K562 (cell line): Measurements from ENCODE around the gene GIT2. TPM values are rescaled to one million over a fixed set of nuclear protein-coding genes. Genes with fewer than 3 reads are reported as not detected.

Source experiments
- ATAC-seq: fragments of 200-7000 bp; cut with Tn5 transposase; 3 replicates; pipeline ENCODE4 v1.9.1; 2020; ENCODE audit warnings: moderate library complexity
- BruUV-seq: library from RNA; stranded (reverse); fragments of 400-500 nt; replicated peaks from 2 replicates; lab custom pipeline; 2021; lab: Mats Ljungman, UMichigan
- CTCF ChIA-PET: fragments of 300-600 bp; formaldehyde crosslinking; extraction: SDS; loops from one replicate; lab custom pipeline; 2021; ENCODE audit warnings: low intra/inter-chr PET ratio; lab: Yijun Ruan, JAX
- POLR2A ChIA-PET: fragments of 300-600, 350-650 bp; sonication (Branson Sonifier 250); formaldehyde crosslinking; extraction: SDS; loops from one replicate; lab custom pipeline; 2021; ENCODE audit warnings: antibody characterized with exemption, inconsistent platforms; lab: Yijun Ruan, JAX
- DNase-seq, 4 experiments: peaks; one replicate each; pipeline versions ENCODE4 v3.0.0 to v3.0.0-alpha.2; 2011 to 2018; ENCODE audit warnings: low spot score in 3 of 4, mixed read lengths in 3 of 4; ENCODE audit errors: extremely low read depth in 1 of 4
- FAIRE-seq: peaks from 2 replicates; lab custom pipeline; 2011; peaks lifted over from hg19 to GRCh38; lab: Jason Lieb, UNC
- H2AFZ ChIP-seq: 2 replicates; pipeline ENCODE4 v1.6.0; 2011; ENCODE audit warnings: low read depth, low read length, control low read depth, inconsistent platforms
- H3K27ac ChIP-seq: fragments of 200-600 bp; 3 replicates; pipeline ENCODE4 v1.8.0; 2011; ENCODE audit warnings: low read depth, mild to moderate bottlenecking, control low read depth, inconsistent platforms, low read length, moderate library complexity, mixed read lengths; ENCODE audit errors: extremely low read depth
- H3K27me3 ChIP-seq, 2 experiments: fragments of 300-600 bp in 1 of 2; 2 replicates in 1 of 2; 3 replicates in 1 of 2; pipeline versions ENCODE4 v1.6.0 to v1.8.0; 2011; ENCODE audit warnings: inconsistent platforms in 2 of 2, low read length in 2 of 2, mild to moderate bottlenecking in 1 of 2, mixed read lengths in 1 of 2, moderate library complexity in 1 of 2; ENCODE audit not compliant: control insufficient read depth in 2 of 2, insufficient read depth in 2 of 2
- H3K36me3 ChIP-seq: fragments of 300-600 bp; 3 replicates; pipeline ENCODE4 v1.8.0; 2011; ENCODE audit warnings: mild to moderate bottlenecking, low read length, inconsistent platforms; ENCODE audit not compliant: control insufficient read depth, insufficient read depth
- H3K4me1 ChIP-seq, 2 experiments: fragments of 200-600 bp in 1 of 2; replicated peaks in 1 of 2; 2 replicates in 1 of 2; 3 replicates in 1 of 2; pipeline versions ENCODE4 v1.5.1 to v1.8.0; 2011; ENCODE audit warnings: inconsistent platforms in 2 of 2, low read length in 2 of 2, mild to moderate bottlenecking in 1 of 2, mixed read lengths in 1 of 2, moderate library complexity in 1 of 2; ENCODE audit not compliant: control insufficient read depth in 2 of 2, insufficient read depth in 2 of 2
- H3K4me2 ChIP-seq: 2 replicates; pipeline ENCODE4 v1.6.1; 2011; ENCODE audit warnings: low read length, control low read depth, inconsistent platforms, mixed read lengths; ENCODE audit not compliant: insufficient read depth
- H3K4me3 ChIP-seq: fragments of 200-600 bp; sonication (generic), shearing (Covaris generic); 2 replicates; pipeline ENCODE4 v1.5.1; 2016; ENCODE audit warnings: control low read depth, inconsistent platforms
- H3K79me2 ChIP-seq: fragments of 200-600 bp; 3 replicates; pipeline ENCODE4 v1.8.0; 2011; ENCODE audit warnings: low read length, inconsistent platforms; ENCODE audit not compliant: control insufficient read depth, insufficient read depth
- H3K9ac ChIP-seq, 2 experiments: 2 replicates each; pipeline versions ENCODE4 v1.6.0 to v1.6.1; 2011; ENCODE audit warnings: low read depth in 2 of 2, low read length in 2 of 2, control low read depth in 1 of 2, inconsistent platforms in 1 of 2, mild to moderate bottlenecking in 1 of 2, mixed read lengths in 1 of 2; ENCODE audit not compliant: insufficient read depth in 1 of 2
- H3K9me1 ChIP-seq: one replicate; pipeline ENCODE4 v1.6.0; 2011; ENCODE audit warnings: inconsistent platforms, mild to moderate bottlenecking, low read length, moderate library complexity; ENCODE audit not compliant: control insufficient read depth, insufficient read depth
- H3K9me3 ChIP-seq: replicated peaks from 2 replicates; pipeline ENCODE4 v1.5.1; 2011; ENCODE audit warnings: low read depth, low read length, inconsistent platforms; ENCODE audit not compliant: control insufficient read depth, insufficient read depth
- H4K20me1 ChIP-seq: replicated peaks from 2 replicates; pipeline ENCODE4 v1.6.1; 2011; ENCODE audit warnings: low read length, inconsistent platforms, mixed read lengths; ENCODE audit not compliant: control insufficient read depth, insufficient read depth
- ARHGAP35 ChIP-seq: fragments of 450-650 bp; IDR thresholded peaks from 2 replicates; pipeline ENCODE4 v1.6.1; 2018; ENCODE audit not compliant: partially characterized antibody
- MED1 ChIP-seq: sonication (generic); formaldehyde crosslinking; IDR thresholded peaks from 2 replicates; pipeline ENCODE4 v1.8.1; 2023; ENCODE audit warnings: missing genetic modification reagents, borderline replicate concordance
- SRSF1 ChIP-seq: fragments of 200-400 bp; formaldehyde crosslinking; IDR thresholded peaks from 2 replicates; pipeline ENCODE4 v1.6.1; 2017; ENCODE audit warnings: mild to moderate bottlenecking, low read depth, low read length, moderate library complexity
- TGIF2 ChIP-seq: sonication (generic); formaldehyde crosslinking; IDR thresholded peaks from 2 replicates; pipeline ENCODE4 v1.8.1; 2022; ENCODE audit warnings: mild to moderate bottlenecking, missing genetic modification reagents, moderate library complexity
- ZNF282 ChIP-seq: sonication (generic); formaldehyde crosslinking; IDR thresholded peaks from 2 replicates; pipeline ENCODE4 v1.8.1; 2023; ENCODE audit warnings: missing genetic modification reagents
- ZNF316 ChIP-seq: fragments of 450-650 bp; IDR thresholded peaks from 2 replicates; pipeline ENCODE4 v1.6.1; 2016
- ZNF384 ChIP-seq: IDR thresholded peaks from 2 replicates; pipeline ENCODE4 v1.6.1; 2012; ENCODE audit warnings: low read depth, low read length, improper control_type of control experiment
- WGBS: fragments of 100-300 bp; shearing (Covaris generic); methylation state at CpG from one replicate; pipeline ENCODE4 v1.1.6; 2016; ENCODE audit warnings: low coverage, mixed read lengths; ENCODE audit not compliant: insufficient coverage; ENCODE audit errors: missing lambda C conversion rate; 5-methylcytosine and 5-hydroxymethylcytosine counted together
- in situ Hi-C: fragments of 300-500 bp; cut with MboI; formaldehyde crosslinking; loops from 4 replicates; pipeline ENCODE4 v1.15.0; 2018; ENCODE audit warnings: inconsistent platforms, mixed read lengths
- intact Hi-C: fragments of 100-400 bp; cut with micrococcal nuclease; formaldehyde crosslinking; loops from 2 replicates; pipeline ENCODE4 v1.14.2; 2022
- polyA plus RNA-seq, 8 experiments: library from polyadenylated mRNA; depleted of rRNA in 4 of 8; stranded (reverse) in 5 of 8; unstranded in 3 of 8; fragments of >200 nt; fragmentation: Nextera tagmentation in 2 of 8; fragmentation: Illumina TruSeq in 1 of 8; extraction: Ambion mirVana in 2 of 8; extraction: Trizol in 1 of 8; gene quantifications; 2 replicates each; pipeline versions ENCODE4 v1.2.1 to v1.2.3, GENCODE V29; 2011 to 2014; ENCODE audit warnings: inconsistent platforms in 1 of 8, missing spikeins in 1 of 8
- total RNA-seq, 7 experiments: library from RNA; depleted of rRNA in 6 of 7; stranded (reverse); fragments of >200 nt in 6 of 7; fragmentation: Illumina TruSeq in 2 of 7; extraction: Trizol in 2 of 7; gene quantifications; 2 replicates each; pipeline versions ENCODE4 v1.2.1 to v1.2.3, GENCODE V29; 2011 to 2021; ENCODE audit warnings: low replicate concordance in 1 of 7

GIT2 gene
- total and polyA plus RNA-seq, 9 of the 15 experiments (the other 6 are each of a cell fraction or from before 2014, with no cell fraction given) = 4.0 to 30.4 (median 23.5) TPM

- TF ChIP-seq SRSF1 (no peak), ZNF316 (no peak), MED1 (no peak), ARHGAP35 (no peak), ZNF282 (CRISPR knock-in tag) (no peak)
These were observed 107.8 kb downstream of the GIT2 start (continued) for GRCh38 chr12:109888179-109889020.

GRCh38 chr12:109885616-109886015, 110.6 kb downstream of the GIT2 start:
- Histone ChIP-seq H3K4me1 (peaks cover 2 to 9% of the 10 kb centered on the region in 2 experiments; a peak in 4 of 5 replicates), H3K9me3 (no peaks in the 10 kb centered on the region), H3K36me3 (no peaks in the 10 kb centered on the region), H4K20me1 (no peaks in the 10 kb centered on the region)
- TF ChIP-seq ZNF384 (peak; percentile 20; the same call in 1 of the 2 replicates), TGIF2 (CRISPR knock-in tag) (no peak)
- TF ChIP-seq, all 486 proteins: peak for 1
- ChIA-PET POLR2A (no interaction called here), CTCF (no interaction called here)
- Histone ChIP-seq H2AFZ (no peak overlapping the region), H3K27ac (no peak overlapping the region), H3K4me2 (no peak overlapping the region), H3K27me3 (peaks cover 14 to 22% of the 10 kb centered on the region in 2 experiments), H3K79me2 (no peaks in the 10 kb centered on the region), H3K9me1 (no peaks in the 10 kb centered on the region), H3K9ac (no peak overlapping the region), H3K4me3 (no peak overlapping the region)
- ATAC-seq (no peak), FAIRE-seq (no peak), DNase-seq (no peak)
- in situ Hi-C loops (no loop called here), intact Hi-C loops (no loop called here)
- 7% methylated on average over 10 of the region's 10 CpGs for WGBS
- no TSS peak for BruUV-seq
